Osteoblast (primary cell): ENCODE data around the gene ESYT2. TPM values are rescaled to one million over a fixed set of nuclear protein-coding genes. Genes with fewer than 3 reads are reported as not detected.
A peak's percentile ranks its signal among the peaks of the same experiment; 100 is the strongest.

Experiments
- DNase-seq: peaks from one replicate; pipeline ENCODE4 v3.0.0; 2011; ENCODE audit warnings: low spot score, mixed read lengths; ENCODE audit not compliant: insufficient read length; ENCODE audit errors: missing footprints
- H2AFZ ChIP-seq: 2 replicates; pipeline ENCODE4 v1.6.0; 2011; ENCODE audit warnings: mild to moderate bottlenecking, low read length
- H3K27ac ChIP-seq: 2 replicates; pipeline ENCODE4 v1.5.1; 2011; ENCODE audit warnings: mild to moderate bottlenecking, low read depth, low read length, moderate library complexity
- H3K27me3 ChIP-seq: 2 replicates; pipeline ENCODE4 v1.6.0; 2012; ENCODE audit warnings: mild to moderate bottlenecking, control low read depth, inconsistent platforms, low read length, moderate library complexity; ENCODE audit not compliant: insufficient read depth
- H3K36me3 ChIP-seq: 2 replicates; pipeline ENCODE4 v1.5.1; 2011; ENCODE audit warnings: mild to moderate bottlenecking, low read length, control low read depth, moderate library complexity; ENCODE audit not compliant: insufficient read depth
- H3K4me1 ChIP-seq: 2 replicates; pipeline ENCODE4 v1.5.1; 2011; ENCODE audit warnings: mild to moderate bottlenecking, low read length, control low read depth, moderate library complexity; ENCODE audit not compliant: insufficient read depth
- H3K4me2 ChIP-seq: 2 replicates; pipeline ENCODE4 v1.6.0; 2011; ENCODE audit warnings: mild to moderate bottlenecking, low read length; ENCODE audit not compliant: insufficient read depth
- H3K4me3 ChIP-seq: fragments of 200-600 bp; sonication (generic); 3 replicates; pipeline ENCODE4 v1.5.1; 2012; ENCODE audit warnings: mild to moderate bottlenecking, low read length, inconsistent platforms; ENCODE audit not compliant: insufficient read depth
- H3K79me2 ChIP-seq: 2 replicates; pipeline ENCODE4 v1.6.0; 2012; ENCODE audit warnings: mild to moderate bottlenecking, low read length, control low read depth, inconsistent platforms; ENCODE audit not compliant: insufficient read depth
- H3K9me3 ChIP-seq: 2 replicates; pipeline ENCODE4 v1.5.1; 2011; ENCODE audit warnings: low read depth, low read length, control low read depth
- H4K20me1 ChIP-seq: 2 replicates; pipeline ENCODE4 v1.6.0; 2012; ENCODE audit warnings: mild to moderate bottlenecking, low read length, control low read depth; ENCODE audit not compliant: insufficient read depth
- CTCF ChIP-seq: IDR thresholded peaks from 2 replicates; pipeline ENCODE4 v1.5.1; 2011; ENCODE audit warnings: mild to moderate bottlenecking, low read depth, low read length, moderate library complexity; ENCODE audit errors: extremely low read depth
- total RNA-seq: library from RNA; depleted of rRNA; stranded (reverse); fragments of >200 nt; gene quantifications from 2 replicates; pipeline ENCODE4 v1.2.3, GENCODE V29; 2012

The ESYT2 gene
- total RNA-seq, 1 donor = 132 TPM

- H2AFZ ChIP-seq = no peak overlapping the region
- no peaks in the 10 kb centered on the region for H3K27me3 ChIP-seq
- H3K79me2 ChIP-seq = peaks cover 20% of the 10 kb centered on the region
- no peaks in the 10 kb centered on the region for H3K36me3 ChIP-seq
- no peak overlapping the region for H3K4me3 ChIP-seq
- no peak overlapping the region for H3K27ac ChIP-seq
- DNase-seq = no peak
- H3K9me3 ChIP-seq = no peaks in the 10 kb centered on the region
- H3K4me1 ChIP-seq = peaks cover 19% of the 10 kb centered on the region
- no peak overlapping the region for H3K4me2 ChIP-seq
- no peaks in the 10 kb centered on the region for H4K20me1 ChIP-seq
- TF ChIP-seq CTCF = no peak
Observed at GRCh38 chr7:158707610-158708009, 121.7 kb downstream of the ESYT2 start.

GRCh38 chr7:158706710-158707590, 122.4 kb downstream of the ESYT2 start:
- Histone ChIP-seq H3K4me3 (no peak overlapping the region), H3K27me3 (no peaks in the 10 kb centered on the region), H3K27ac (no peak overlapping the region), H3K4me1 (peaks cover 24% of the 10 kb centered on the region), H4K20me1 (no peaks in the 10 kb centered on the region), H3K36me3 (no peaks in the 10 kb centered on the region), H3K4me2 (no peak overlapping the region), H3K9me3 (no peaks in the 10 kb centered on the region), H3K79me2 (peaks cover 26% of the 10 kb centered on the region), H2AFZ (no peak overlapping the region)
- no peak for DNase-seq
- TF ChIP-seq CTCF = no peak

- peaks cover 3% of the 10 kb centered on the region for H3K36me3 ChIP-seq
- no peak overlapping the region for H3K4me3 ChIP-seq
- no peak for DNase-seq
- H2AFZ ChIP-seq = no peak overlapping the region
- H3K79me2 ChIP-seq = peaks cover 32% of the 10 kb centered on the region
- no peak for TF ChIP-seq CTCF
- H3K27ac ChIP-seq = no peak overlapping the region
- H3K4me1 ChIP-seq = peaks cover 24% of the 10 kb centered on the region
- H3K9me3 ChIP-seq = no peaks in the 10 kb centered on the region
- H3K4me2 ChIP-seq = no peak overlapping the region
- H3K27me3 ChIP-seq = no peaks in the 10 kb centered on the region
- no peaks in the 10 kb centered on the region for H4K20me1 ChIP-seq
Observed at GRCh38 chr7:158706273-158706704, 123.0 kb downstream of the ESYT2 start.

- Histone ChIP-seq H3K27ac (peak overlapping the region; percentile 36), H3K36me3 (peaks cover 11% of the 10 kb centered on the region), H3K4me1 (peaks cover 18% of the 10 kb centered on the region), H3K79me2 (peaks cover 41% of the 10 kb centered on the region), H3K4me3 (peak overlapping the region; percentile 88), H3K4me2 (peak overlapping the region; percentile 63), H4K20me1 (no peaks in the 10 kb centered on the region), H2AFZ (peak overlapping the region; percentile 47), H3K27me3 (no peaks in the 10 kb centered on the region), H3K9me3 (no peaks in the 10 kb centered on the region)
- no peak for DNase-seq
- no peak for TF ChIP-seq CTCF
Observed at GRCh38 chr7:158705234-158705850, 124.0 kb downstream of the ESYT2 start.
